Esophagus mucosa (tissue), 1 donor: ENCODE results near the gene LAMB2. TPM values are rescaled to one million over a fixed set of nuclear protein-coding genes. Genes with fewer than 3 reads are reported as not detected.

ENCODE experiments used
- ATAC-seq: fragments of 200-7000 bp; cut with Tn5 transposase; one replicate; pipeline ENCODE4 v1.9.1; 2020
- total RNA-seq: library from RNA; stranded (reverse); gene quantifications from one replicate; pipeline ENCODE4 v1.2.4, GENCODE V29; 2023
- donor health status: DM: yes; HTN: yes; CAD: no.

The LAMB2 gene
- 69.7 TPM for total RNA-seq

DNA sequence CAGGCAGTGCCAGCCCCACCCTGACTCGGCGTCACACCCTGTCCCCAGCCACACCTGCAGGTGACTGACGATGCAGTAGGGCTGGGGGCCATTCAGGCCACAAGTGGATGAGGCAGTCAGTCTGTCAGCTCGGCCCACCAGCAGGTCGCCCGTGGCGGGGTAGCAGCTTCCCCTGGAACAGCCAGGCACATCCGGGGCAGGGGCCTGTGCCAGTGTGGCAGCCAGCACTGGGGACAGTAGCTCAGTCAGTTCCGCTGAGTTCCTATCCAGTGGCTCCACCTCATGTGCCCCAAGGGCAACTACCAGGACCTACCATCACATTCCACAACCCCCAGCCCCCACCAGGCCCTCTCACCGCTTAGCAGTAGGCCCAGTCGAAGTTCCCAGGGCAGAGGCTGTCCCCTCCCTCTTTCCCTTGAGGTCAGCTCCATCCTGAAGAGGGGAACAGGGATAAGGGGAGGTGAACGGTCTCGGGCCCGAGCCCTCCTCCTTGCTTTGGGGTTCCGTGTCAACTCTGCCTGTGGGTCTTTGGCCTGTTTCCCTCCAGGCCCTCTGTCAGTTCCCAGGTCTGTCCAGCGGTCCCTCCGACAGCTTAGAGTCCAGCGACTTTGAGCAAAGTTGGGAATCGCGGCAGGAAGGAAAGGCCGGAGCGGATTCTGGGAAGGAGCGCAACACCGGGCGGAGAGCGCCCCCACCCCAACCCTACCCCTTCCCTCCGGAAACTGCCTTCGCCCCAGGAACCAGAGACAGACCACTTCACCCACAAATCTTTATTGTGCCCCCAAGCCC lies at the start of gene LAMB2:
Gene LAMB2, minus strand, starts transcription at position 614 of the 789 bp plus-strand sequence. Its CDS starts 183 bp downstream, at position 431.
- ATAC-seq, result peak; percentile 84

DNA sequence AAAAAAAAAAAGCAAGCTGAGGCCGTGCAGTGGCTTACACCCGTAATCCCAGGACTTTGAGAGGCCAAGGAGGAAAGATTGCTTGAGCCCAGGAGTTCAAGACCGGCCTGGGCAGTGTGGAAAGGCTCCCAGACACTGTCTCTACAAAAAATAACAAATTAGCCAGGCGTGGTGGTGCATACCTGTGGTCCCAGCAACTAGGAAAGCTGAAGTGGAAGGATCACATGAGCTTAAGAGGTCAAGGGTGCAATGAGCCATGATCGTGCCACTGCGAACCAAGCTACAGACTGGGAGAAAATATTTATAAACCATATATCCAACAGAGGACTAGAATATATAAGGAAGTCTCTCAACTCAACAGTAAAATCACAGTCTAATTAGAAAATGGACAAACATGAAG lies 48.5 kb upstream of the LAMB2 start:
- ATAC-seq, result no peak

DNA sequence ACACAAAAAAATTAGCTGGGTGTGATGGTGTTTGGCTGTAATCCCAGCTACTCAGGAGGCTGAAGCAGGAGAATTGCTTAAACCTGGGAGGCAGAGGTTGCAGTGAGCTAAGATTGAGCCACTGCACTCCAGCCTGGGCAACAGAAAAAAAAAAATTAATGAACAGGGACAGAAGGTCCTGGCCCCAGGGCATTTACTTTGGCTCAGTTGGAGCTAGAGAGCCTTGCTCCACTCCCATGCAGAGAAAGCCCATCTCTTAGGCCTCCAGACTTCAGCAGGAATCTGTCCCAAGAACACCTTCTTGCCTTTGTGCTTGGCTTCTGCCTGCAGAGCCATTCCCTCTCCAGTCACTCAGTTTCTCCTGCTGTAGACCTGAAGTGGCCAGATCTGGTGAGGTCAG lies 47.3 kb upstream of the LAMB2 start:
- ATAC-seq, result no peak

DNA sequence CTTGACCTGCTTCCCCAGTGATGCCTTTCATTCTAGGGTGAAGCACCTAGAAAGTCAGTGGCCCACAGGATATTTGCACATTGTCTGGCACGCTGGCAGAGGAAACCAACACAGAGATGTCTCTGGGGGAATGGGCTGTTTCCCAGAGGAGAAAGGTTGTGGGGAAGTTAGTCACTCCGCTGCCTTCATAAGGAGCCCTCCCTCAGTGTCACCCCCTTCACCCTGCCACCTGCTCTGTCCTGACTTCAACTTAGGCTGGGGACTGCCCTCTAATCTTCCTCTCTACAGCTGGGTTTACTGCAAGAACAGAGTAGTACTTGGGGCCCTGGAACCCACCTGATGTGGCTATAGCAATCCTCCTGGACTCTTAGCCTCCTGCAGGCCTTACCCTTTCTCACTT lies 44.2 kb upstream of the LAMB2 start:
- ATAC-seq, result no peak

DNA sequence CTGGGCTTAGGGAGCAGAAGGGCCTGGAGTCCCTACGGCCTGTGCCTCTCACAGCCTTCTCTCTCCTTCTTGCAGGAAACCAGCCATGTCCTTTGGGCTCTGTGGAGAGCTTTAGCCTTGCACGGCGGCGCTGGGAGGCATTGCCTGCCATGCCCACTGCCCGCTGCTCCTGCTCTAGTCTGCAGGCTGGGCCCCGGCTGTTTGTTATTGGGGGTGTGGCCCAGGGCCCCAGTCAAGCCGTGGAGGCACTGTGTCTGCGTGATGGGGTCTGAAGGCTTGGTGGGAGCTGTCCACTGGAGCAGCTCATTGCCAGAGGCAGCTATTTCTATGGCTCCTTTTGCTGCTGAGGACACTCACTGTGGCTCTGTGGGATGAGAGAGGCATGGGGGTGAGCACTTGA lies 42.7 kb upstream of the LAMB2 start:
- no peak for ATAC-seq

DNA sequence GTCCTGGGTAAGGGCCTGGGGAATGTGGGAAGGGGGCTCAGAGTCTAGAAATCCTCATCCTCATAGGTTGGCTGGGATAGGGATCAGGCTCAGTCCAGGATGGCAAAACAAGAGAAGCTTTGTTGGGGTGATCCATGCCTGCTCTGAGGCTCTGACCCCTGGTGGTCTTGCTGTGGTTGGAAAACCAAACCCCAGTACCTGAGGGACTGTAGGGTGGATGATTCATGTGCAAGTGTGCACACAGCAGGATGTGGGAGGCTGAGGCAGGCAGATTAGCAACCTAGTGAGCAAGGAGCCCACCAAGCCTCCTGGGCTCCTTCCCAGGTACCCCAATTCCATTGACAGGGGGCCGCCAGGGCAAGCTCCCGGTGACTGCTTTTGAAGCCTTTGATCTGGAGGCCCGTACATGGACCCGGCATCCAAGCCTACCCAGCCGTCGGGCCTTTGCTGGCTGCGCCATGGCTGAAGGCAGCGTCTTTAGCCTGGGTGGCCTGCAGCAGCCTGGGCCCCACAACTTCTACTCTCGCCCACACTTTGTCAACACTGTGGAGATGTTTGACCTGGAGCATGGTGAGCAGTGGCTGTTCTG lies 41.6 kb upstream of the LAMB2 start:
- ATAC-seq, result no peak

DNA sequence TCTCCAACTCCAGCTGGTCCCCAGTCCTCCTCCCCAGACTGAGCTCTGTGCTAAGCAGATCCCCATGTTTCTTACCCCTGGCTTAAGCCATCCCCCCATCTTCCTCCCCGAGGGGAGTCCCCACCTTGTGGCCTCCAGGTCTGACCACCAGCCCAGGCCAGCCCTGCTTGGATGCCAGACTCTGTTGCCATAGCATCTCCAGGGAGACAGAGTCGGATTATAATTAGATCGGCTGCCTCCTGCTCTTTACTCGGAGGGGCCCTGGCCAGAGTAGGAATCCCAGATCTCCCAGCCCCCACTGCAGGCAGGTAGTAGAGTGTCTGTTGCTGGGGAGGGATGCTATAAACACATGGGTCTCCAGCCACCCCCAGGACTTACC lies 40.9 kb upstream of the LAMB2 start:
- no peak for ATAC-seq

DNA sequence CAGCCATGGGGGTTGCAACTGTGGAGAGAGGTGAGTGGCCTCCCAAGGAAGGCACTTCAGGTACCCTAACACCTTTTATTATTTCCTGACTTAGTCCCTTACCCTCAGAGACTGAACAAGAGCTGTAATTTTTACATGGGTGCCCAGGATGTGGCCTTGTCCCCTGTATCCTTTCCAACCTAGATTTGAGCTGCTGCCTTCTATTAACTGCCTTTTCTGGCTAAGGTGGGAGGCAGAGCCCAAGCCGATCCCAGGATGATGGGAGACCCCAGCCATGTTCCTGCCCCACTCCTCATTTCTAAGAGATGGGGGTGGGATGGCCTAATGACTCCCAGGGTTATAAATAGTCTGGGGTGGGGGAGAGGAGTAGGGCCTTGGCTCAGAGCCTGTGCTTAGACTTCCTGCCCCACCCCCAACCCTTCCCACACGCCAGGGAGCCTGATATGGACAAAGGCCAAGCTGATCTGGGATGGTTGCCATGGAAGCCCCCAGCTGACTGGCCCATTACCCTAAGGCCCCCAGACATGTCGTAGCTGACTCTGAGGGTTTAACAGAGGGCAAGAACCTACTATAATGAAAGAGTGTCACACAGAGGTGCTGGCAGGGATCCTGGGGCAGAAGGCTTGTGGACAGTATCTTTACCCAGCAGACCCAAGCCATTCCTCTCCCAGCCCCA lies 40.4 kb upstream of the LAMB2 start:
- no peak for ATAC-seq

DNA sequence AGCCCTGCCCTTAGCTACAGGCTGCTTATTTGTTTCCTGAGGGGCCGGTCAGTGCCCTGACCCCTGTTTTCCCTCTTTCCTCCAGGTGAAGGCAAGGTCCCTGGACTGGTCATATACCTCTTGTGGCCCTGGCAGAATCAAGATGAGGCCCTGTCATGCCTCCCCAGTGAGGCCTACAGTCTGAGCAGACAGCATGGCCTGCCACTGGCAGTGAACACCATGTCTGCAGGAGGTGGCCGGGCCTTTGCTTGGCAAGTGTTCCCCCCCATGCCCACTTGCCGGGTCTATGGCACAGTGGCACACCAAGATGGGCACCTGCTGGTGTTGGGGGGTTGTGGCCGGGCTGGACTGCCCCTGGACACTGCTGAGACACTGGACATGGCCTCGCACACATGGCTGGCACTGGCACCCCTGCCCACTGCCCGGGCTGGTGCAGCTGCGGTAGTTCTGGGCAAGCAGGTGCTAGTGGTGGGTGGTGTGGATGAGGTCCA lies 39.7 kb upstream of the LAMB2 start:
- ATAC-seq, result no peak

DNA sequence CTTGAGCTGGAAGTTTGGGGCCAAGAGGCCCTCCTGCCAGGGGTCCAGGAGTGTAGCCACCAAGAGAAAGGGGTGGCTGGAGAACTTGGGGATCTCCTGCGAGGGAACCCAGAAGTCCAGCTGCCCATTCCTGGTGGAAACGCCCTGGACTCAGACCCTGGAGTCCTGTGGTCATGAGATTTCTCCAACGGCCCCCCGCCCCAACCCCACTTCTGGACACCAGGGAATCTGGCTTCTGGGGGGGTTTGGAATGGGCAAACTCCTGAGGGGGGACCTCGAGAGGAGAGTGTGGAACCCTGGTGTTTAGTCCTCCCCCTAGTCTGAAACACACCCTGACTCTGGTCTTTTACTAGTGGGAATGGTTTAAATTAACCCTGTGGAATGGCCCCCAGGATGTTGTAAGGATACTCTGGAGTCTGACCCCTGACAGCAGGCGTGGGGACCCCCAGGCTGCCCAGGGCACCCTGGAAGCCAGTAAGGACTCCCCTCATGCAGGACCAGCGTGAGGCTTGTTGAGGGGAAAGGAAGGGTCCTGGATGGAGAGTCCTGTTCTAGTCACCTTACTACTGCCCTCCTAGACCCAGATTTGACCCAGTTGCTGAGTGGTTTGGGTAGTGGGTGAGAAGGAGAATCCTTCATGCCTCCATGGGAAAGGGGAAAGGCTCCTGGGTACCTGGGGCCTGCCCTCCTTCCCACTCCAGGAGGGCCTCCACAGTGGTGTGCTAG lies 39.1 kb upstream of the LAMB2 start:
- ATAC-seq, result no peak

DNA sequence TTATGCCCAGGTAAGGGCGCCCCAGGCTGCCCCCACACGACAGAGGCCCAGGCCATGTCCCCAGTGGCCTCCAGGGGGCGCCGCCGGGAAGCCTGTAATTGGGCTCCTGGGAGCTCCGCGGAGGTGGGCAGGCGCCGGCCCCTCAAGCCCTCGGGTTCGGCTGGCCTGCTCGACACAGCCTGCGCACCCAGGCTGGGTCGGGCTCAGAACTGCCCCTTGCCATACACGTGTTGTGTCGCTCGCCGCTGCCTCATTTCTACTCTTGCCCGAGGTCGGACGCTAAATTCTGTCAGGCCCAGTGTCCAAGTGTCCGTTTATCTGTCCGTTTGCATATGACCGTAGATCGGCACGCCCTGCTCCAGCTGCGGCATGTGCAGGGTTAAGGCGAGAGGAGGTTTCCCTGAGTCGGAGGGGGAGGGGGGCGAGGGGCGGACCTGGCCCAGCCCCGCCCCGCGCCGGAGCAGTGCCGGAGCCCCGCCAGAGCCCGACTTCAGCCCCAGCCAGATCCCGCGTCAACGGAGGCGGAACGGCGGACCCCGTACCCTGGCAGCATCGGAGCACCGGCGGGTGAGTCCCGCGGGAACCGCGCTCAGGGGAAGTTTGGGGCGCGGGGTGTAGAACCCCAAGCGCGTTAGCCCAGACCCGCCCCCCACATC lies 38.4 kb upstream of the LAMB2 start, which contains the start of gene KLHDC8B:
Gene KLHDC8B, plus strand, starts transcription at position 480 of the 656 bp plus-strand sequence. CDS start 1,172 bp downstream, outside the sequence.
- peak; percentile 76 for ATAC-seq

DNA sequence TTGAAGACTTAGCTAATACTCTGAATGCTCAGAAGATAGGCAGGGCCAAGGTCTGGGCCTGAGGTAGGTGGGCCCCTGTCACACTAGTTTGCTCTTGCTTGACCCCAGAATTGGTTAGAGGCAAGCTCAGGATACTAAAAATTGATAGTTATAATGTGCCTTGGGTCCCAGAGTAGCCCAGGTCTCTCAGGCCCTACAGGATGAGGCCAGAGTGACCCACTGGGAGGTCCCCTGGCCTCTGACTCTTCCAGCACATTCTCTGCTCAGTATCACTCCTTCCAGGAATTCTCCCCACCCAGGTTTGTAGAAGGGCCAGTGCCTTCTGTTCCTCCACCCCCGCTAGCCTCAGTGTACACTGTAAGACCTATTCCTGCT lies 37.9 kb upstream of the LAMB2 start:
- no peak for ATAC-seq

DNA sequence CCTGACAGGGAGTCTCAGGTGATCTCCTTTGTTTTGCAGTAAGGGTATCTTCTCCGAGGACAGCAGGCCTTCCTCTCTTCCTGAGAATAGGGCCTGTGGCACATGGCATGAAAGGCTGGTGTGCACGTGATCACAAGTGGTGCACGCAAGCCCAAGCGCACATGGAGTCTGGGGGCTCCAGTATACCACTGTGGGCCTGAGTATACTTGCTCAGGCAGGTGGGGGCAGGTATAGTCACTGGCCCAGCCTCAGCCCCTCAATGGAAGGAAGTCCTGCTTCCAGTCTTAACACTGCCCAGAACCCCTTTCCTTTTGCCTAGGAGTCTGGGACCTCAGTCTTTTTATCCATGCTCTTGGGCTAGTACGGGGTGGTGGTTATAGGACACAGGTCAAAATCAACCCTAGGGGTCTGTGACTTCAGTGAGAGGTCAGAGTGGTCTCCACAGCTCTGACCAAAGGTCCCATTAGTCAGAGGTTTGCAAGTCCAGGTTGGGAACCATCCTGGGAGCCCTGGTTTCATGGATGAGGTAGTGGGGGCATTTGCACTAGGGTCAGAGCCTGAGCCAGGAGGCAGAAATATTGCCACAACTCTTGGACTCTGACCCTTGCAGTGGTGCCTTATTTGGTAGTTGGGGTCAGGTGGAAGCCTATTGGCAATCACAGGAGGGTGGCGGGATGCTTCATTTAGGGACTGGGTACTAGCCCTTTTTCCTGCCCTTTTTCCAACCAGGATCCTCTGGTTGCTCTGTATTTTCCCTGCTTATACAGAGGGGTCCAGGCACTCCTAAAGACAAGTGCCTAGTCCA lies 34.1 kb upstream of the LAMB2 start:
- no peak for ATAC-seq

DNA sequence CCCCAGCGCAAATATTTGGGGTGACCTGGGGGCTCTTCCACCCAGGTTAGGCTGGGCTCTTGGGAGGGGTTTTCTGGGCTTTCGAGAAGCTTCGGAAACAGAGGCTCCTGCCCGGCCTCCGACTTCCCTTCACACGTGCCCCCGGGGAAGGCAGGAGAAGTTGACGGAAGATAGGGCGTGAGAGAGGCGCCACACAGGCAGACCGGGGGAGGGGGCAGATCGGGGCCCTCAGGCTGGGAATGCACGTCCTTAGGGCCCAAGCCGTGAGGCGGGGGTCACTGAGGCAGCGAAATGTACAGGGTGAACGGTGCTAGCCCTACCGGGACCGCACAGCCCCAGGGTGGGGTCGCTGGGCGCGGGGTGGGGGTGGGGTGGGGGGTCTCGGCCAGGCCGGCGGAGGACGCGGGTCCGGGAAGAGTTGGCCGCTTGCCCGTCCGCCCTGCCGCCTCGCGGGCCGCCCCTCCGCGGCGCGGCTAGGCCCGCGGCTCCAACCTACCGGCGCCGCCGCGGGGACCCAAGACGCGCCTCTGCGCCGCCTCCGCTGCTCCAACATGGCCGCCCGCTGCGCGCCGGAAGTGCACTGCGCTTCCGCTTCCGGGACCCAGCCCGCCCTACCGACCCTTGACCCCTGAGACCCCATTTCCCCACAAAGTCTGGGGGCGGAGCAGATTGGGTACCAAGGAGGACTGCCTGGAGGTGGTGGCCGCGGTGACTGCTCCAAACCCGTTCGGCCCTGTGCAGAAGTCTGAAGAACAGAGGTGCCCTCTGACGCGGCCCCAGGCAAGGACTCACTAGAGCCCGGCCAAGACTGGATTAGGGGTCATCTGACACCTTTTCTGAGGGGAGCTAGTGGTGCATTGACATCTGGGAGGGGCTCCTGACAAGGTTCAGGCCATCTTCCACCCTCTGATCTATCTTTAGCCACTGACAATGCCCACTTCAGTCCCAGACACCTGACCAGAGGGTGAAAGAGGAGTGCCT lies 33.2 kb upstream of the LAMB2 start, which contains the start of gene CCDC71:
Gene CCDC71, minus strand, starts transcription at position 561 of the 981 bp plus-strand sequence. CDS start 2,123 bp downstream, outside the sequence.
- peak; percentile 72 for ATAC-seq

DNA sequence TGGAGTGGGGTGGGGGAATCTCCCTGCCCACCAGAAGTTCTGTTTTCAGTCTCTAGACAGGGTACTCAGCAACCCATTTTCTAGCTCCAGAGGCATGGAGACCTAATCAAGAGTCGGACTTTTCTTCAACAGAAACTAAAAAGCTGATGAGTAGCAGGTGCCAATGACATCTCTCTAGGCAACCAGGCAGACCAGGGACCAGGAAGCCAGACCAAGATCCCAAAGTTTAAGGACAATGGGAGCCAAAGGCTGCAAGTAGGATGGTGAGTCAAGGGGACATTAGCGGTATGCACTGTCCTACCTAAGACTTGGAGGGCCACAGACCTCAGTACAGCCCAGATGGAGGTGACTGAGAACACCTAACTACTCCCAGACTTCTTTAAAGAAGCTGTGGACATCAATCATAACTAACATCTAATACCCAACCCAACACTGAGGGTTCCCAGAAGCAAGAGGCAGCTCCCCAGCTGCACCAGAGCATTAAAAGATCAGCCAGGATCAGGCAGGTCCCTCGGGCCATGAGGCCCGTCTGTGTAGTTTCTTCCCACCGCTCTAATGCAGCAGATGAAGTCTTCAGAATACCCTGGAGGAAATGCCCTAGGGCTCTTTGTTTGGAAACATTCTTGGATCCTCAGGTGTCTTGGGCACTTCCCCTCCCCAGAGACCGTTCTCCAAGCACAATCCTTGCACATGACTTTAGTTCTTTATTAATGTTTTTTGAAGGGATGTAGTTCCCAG lies 32.3 kb upstream of the LAMB2 start:
- peak; percentile 5 for ATAC-seq

DNA sequence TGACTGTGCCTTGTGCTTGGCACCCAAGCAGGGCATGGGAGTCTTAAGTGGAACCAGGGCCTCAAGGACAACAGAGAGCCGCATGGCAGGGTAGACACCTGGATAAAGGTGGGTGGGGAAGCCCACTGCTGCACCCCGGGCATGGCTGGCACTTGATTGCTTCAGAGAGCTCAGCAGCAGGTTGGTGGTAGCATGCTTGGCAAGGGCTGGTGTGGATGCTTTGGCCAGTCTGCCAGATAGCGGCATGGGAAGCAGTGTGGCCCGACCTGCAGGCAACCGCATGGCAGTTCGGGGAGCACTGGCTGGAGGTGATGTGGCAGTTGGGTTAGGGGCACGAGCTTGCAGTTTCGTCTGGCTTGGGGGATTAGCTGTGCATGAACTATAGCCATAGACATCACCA lies 30.8 kb upstream of the LAMB2 start:
- no peak for ATAC-seq

DNA sequence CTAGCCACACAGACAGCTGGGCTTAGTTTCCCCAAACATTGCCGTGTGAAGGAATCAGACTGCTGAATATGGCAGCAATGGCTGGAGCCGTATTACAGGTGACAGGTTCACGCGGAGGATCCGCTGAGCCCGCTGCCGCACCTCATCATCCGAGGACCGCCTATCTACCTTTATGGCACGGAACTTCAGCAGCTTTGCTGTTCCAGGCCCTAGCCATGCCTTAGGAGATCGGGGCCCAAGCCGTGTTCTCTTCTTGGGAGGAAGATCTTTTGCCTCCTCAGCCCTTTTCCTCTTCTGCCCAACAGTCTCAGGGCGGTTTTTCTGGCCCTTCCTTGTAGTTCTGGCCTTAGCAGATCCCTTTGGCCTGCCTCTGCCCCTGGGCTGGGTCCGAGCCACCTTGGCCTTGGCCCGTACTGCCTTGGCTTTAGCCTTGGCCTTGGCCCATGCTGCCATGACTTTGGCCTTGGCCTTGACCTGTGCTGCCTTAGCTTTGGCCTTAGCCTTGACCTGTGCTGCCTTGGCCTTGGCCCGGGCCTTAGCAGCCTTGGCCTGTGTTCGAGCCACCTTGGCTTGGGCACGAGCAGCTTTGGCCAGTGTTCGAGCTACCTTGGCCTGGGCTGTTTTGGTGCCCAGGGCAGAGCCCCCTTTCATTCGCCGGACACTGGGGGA lies 30.0 kb upstream of the LAMB2 start:
- no peak for ATAC-seq

DNA sequence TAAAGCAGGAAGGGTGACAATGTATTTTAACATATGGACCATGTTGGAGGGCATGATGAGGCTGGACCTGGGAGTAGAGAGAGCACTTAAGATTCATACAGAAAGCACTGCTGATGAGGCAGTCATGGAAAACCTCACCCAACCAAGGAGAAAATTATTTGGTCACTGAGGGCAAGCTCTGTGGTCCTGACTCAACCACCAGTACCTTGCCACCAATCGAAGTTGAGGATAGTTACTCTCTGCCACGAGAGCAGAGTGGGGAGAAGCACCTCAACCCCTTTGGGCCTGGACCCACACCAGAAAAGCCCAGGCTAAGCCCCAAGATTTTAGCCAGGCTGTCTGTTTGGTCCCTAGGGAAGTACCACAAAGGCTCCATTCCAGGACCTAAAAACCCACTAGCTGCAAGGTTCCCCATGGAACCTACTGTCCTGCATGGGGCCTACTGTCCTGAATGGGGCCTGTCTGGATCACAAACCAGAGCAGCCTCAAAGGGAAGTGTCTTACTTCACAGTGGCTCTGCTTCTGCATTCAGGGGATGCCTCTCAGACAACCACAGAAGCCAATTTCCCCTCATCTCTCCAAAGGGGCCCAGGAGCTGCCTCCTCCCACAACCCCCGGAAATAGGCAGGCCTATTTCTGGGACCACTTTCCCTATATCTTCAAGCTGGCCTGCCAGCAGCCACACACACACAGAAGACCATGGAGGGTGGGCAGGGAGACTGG lies 29.1 kb upstream of the LAMB2 start:
- no peak for ATAC-seq
